Psoas muscle (tissue), 8 donors: Measurements from ENCODE around the gene RPS21. TPM values are rescaled to one million over a fixed set of nuclear protein-coding genes. Genes with fewer than 3 reads are reported as not detected.
"Not testable (repeated sequence)": the region's sequence is repeated elsewhere in the genome, so short reads cannot be mapped to it uniquely, and the experiment has no call there.

Experiments used
- ATAC-seq, 4 donors: fragments of 200-7000 bp; cut with Tn5 transposase; one replicate each; pipeline ENCODE4 v1.9.1; 2020; ENCODE audit warnings: moderate library complexity in 3 of 4, mild to moderate bottlenecking in 2 of 4
- DNase-seq, 2 donors: peaks; one replicate each; pipeline ENCODE4 v3.0.0-alpha.2; 2020
- H3K27ac ChIP-seq: fragments of 200-600 bp; one replicate; pipeline ENCODE4 v1.8.0; 2022
- H3K27me3 ChIP-seq, 3 donors: fragments of 200-600 bp in 1 of 3; one replicate each; pipeline versions ENCODE4 v1.6.1 to v1.8.0; 2013 to 2022; ENCODE audit warnings: low read length in 2 of 3, mild to moderate bottlenecking in 2 of 3, moderate library complexity in 1 of 3; ENCODE audit not compliant: insufficient read depth in 3 of 3
- H3K36me3 ChIP-seq, 2 donors: fragments of 200-600 bp in 1 of 2; one replicate each; pipeline versions ENCODE4 v1.6.1 to v1.8.0; 2013 to 2022; ENCODE audit warnings: low read depth in 1 of 2, mild to moderate bottlenecking in 1 of 2, moderate library complexity in 1 of 2; ENCODE audit not compliant: insufficient read depth in 1 of 2
- H3K4me1 ChIP-seq: fragments of 200-600 bp; one replicate; pipeline ENCODE4 v1.8.0; 2022
- H3K4me3 ChIP-seq: fragments of 200-600 bp; one replicate; pipeline ENCODE4 v1.8.0; 2022; ENCODE audit warnings: mild to moderate bottlenecking
- H3K9me3 ChIP-seq: fragments of 200-600 bp; one replicate; pipeline ENCODE4 v1.8.0; 2022
- CTCF ChIP-seq: fragments of 200-600 bp; IDR thresholded peaks from one replicate; pipeline ENCODE4 v1.8.0; 2022; ENCODE audit warnings: antibody characterized with exemption
- WGBS, 3 donors: extraction: QIAGEN DNeasy Blood & Tissue Kit; methylation state at CpG; one replicate each; pipeline versions ENCODE4 v1.1.6 to v1.1.7; 2013; 5-methylcytosine and 5-hydroxymethylcytosine counted together
- intact Hi-C, 2 donors: fragments of 100-400 bp; cut with DNase I; formaldehyde crosslinking; loops; one replicate each; pipeline versions ENCODE4 v1.11.0 to v1.14.2; 2022
- polyA plus RNA-seq, 3 donors: library from polyadenylated mRNA; stranded (reverse); fragments of 200-250 nt; gene quantifications; one replicate each; pipeline ENCODE4 v1.2.3, GENCODE V29; 2013
- total RNA-seq, 4 donors: library from RNA; stranded (reverse); fragmentation: NEBNext Ultra II Directional in 2 of 4; extraction: Animal tissue kit (Norgen Biotek cat#: 25700) in 2 of 4; gene quantifications; one replicate each; pipeline versions ENCODE4 v1.2.1 to v1.2.4, GENCODE V29; 2021 to 2023
- donor health status: healthy with polysubstance abuse.
- donor health status: DM: no; HTN: no; CAD: no; lungs with moderate emphysema.
- donor health status: Bipolar disorder and iron deficiency.
- donor health status: healthy.
- donor health status: DM: yes; HTN: yes; CAD: no.
- donor health status: DM: no; HTN: no; CAD: no.
- donor health status: DM: no; HTN: no; CAD: no.
- donor health status: DM: yes; HTN: yes; CAD: no.

RPS21 gene
- total and polyA plus RNA-seq, 7 donors, result 602 to 5,162 (median 1,206) TPM

- Histone ChIP-seq H3K27me3 (no peaks in the 10 kb centered on the region), H3K4me1 (peaks cover 38% of the 10 kb centered on the region), H3K27ac (peak overlapping the region; percentile 87), H3K9me3 (no peaks in the 10 kb centered on the region), H3K4me3 (no peak overlapping the region), H3K36me3 (no peaks in the 10 kb centered on the region)
- 60 to 74% (median 71%) methylated on average over 18 of the region's 18 CpGs for WGBS, 3 donors
- ATAC-seq, result no peak
- TF ChIP-seq CTCF, result no peak
- intact Hi-C loops, result loop anchor here in 1 of 2 donors (5.0 kb wide), 1 partner anchor 64 kb away; no protein-coding TSS in a partner anchor
- DNase-seq, result no peak
Measured at GRCh38 chr20:62370807-62371587, 15.9 kb upstream of the RPS21 start.

DNA sequence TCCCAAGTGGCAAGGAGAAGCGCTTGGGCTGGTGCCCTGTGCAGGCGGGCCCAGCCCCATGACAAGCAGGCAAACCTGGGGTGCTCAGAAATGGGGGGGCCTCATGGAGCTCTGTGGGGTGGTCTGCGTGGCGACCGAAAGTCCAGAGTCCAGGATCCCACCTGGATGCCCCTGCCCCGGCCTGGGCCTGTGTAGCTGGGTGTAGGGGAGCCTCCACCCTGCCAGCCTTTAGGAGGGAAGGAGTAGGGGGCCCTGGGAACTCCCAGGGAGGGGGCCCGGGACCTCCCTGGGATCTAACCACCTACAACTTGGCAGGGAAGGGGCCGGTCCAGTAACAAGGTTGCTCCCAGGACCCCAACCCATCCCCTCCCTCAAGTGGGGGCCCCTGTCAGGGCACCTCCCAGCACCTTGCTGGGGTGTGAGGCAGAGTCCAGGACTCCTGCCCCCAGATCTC is 15.3 kb upstream of the RPS21 start:
- Histone ChIP-seq H3K27me3 (no peaks in the 10 kb centered on the region), H3K4me3 (no peak overlapping the region), H3K4me1 (peaks cover 39% of the 10 kb centered on the region), H3K36me3 (no peaks in the 10 kb centered on the region), H3K9me3 (no peaks in the 10 kb centered on the region), H3K27ac (no peak overlapping the region)
- DNase-seq (no peak), ATAC-seq (no peak)
- no peak for TF ChIP-seq CTCF
- WGBS, 3 donors, result 94 to 98% (median 96%) methylated on average over 7 to 8 of the region's 8 CpGs
- intact Hi-C loops, result loop anchor here in 1 of 2 donors (5.0 kb wide), 1 partner anchor 64 kb away; no protein-coding TSS in a partner anchor

- TF ChIP-seq CTCF, result no peak
- no peaks in the 10 kb centered on the region for H3K9me3 ChIP-seq
- H3K27ac ChIP-seq, result no peak overlapping the region
- H3K4me3 ChIP-seq, result no peak overlapping the region
- H3K27me3 ChIP-seq, result no peaks in the 10 kb centered on the region
- intact Hi-C loops, result loop anchor here in 1 of 2 donors (5.0 kb wide), 1 partner anchor 65 kb away; no protein-coding TSS in a partner anchor
- 86 to 94% (median 89%) methylated on average over 24 to 29 of the region's 29 CpGs for WGBS, 3 donors
- ATAC-seq, result no peak
- DNase-seq, result no peak
- H3K36me3 ChIP-seq, result no peaks in the 10 kb centered on the region
- peaks cover 42% of the 10 kb centered on the region for H3K4me1 ChIP-seq
Measured at GRCh38 chr20:62372042-62372993, 14.6 kb upstream of the RPS21 start.

DNA sequence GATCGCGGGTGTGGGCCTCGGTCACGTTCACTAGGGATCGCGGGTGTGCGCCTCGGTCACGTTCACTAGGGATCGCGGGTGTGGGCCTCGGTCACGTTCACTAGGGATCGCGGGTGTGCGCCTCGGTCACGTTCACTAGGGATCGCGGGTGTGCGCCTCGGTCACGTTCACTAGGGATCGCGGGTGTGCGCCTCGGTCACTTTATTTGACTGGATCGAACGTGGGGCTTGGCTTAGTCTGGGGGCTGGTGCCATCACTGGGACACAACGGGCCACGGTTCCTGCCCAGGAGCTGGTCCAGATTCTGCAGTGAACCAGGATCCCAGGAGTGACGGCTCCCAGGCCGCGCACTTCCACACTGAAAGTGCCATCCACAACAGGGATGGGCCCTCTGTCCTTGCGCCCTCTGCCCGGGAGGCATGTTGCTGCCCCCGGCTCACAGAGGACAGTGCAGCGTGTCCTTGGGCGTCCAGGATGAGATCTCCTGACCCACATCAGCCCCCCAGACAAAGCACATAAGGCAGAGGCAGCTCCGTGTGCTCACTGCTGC is 13.2 kb upstream of the RPS21 start:
- ATAC-seq, H3K27ac ChIP-seq, H3K9me3 ChIP-seq, H3K36me3 ChIP-seq, H3K27me3 ChIP-seq, DNase-seq, H3K4me3 ChIP-seq: not testable (repeated sequence)
- peaks cover 35% of the 10 kb centered on the region for H3K4me1 ChIP-seq
- WGBS, 3 donors, result 87 to 95% (median 89%) methylated on average over 21 to 27 of the region's 40 CpGs
- intact Hi-C loops, result loop anchor here in 1 of 2 donors (5.0 kb wide), 1 partner anchor 66 kb away; no protein-coding TSS in a partner anchor
